HL-60 (cell line): Measurements from ENCODE around the gene YARS2.
A peak's percentile ranks its signal among the peaks of the same experiment; 100 is the strongest.

Experiments
- DNase-seq, 2 experiments: peaks; one replicate each; pipeline ENCODE4 v3.0.0-alpha.2; 2010 to 2020; ENCODE audit warnings: low read depth in 1 of 2, low spot score in 1 of 2
- H3K27ac ChIP-seq: fragments of 250-450 bp; sonication (Bioruptor Pico); replicated peaks from 2 replicates; pipeline ENCODE4 v1.5.1; 2020; ENCODE audit warnings: mild to moderate bottlenecking, moderate library complexity
- H3K27me3 ChIP-seq: fragments of 250-450 bp; sonication (Bioruptor Pico); 2 replicates; pipeline ENCODE4 v1.5.1; 2021; ENCODE audit warnings: mild to moderate bottlenecking, moderate library complexity; ENCODE audit not compliant: insufficient read depth, poor library complexity, severe bottlenecking
- H3K4me3 ChIP-seq: replicated peaks from 2 replicates; pipeline ENCODE4 v1.5.1; 2011; ENCODE audit warnings: mild to moderate bottlenecking, control low read depth, low read length; ENCODE audit not compliant: insufficient read depth
- GABPA ChIP-seq: IDR thresholded peaks from 2 replicates; pipeline ENCODE4 v1.6.1; 2012; ENCODE audit warnings: low read depth
- POLR2AphosphoS5 ChIP-seq: IDR thresholded peaks from 2 replicates; pipeline ENCODE4 v1.6.1; 2012; ENCODE audit warnings: low read depth
- SPI1 ChIP-seq: IDR thresholded peaks from 2 replicates; pipeline ENCODE4 v1.6.1; 2012; ENCODE audit warnings: low read depth, mild to moderate bottlenecking, borderline replicate concordance
- TF ChIP-seq, protein P1 (sequence below): IDR thresholded peaks from one replicate; pipeline ENCODE4 v1.5.1; 2011; ENCODE audit warnings: low read length, control low read depth, inconsistent platforms; ENCODE audit not compliant: insufficient read depth
- TF ChIP-seq, protein P2 (sequence below): IDR thresholded peaks from 2 replicates; pipeline ENCODE4 v1.6.1; 2012; ENCODE audit warnings: low read depth; ENCODE audit not compliant: insufficient replicate concordance

The YARS2 gene

DNA sequence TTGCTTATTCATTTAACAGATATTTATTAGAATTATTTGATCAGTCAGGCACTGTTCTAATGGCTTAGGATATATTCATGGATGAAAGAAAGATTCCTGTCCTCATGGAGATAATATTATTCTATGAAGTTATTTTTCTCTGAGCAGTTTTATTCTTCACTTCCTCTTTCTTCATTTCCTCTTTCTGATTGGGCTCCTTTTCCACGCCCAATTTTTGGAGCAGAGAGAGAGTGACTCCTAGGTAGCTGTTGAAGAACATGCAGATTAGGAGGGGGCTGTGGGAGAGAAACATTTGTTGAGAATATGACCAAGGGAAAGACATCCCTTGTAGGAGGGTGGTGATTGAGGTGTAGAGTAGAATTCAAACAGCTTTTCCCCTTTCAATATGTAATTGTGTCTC, 6.0 kb upstream of the YARS2 start:
- peak in 1 of 2 experiments; percentile 69 for DNase-seq
- H3K27ac ChIP-seq: no peak overlapping the region
- H3K4me3 ChIP-seq: no peak overlapping the region
- H3K27me3 ChIP-seq: peaks cover 5% of the 10 kb centered on the region
- TF ChIP-seq SPI1: peak; percentile 100
- TF ChIP-seq, protein P1, sequence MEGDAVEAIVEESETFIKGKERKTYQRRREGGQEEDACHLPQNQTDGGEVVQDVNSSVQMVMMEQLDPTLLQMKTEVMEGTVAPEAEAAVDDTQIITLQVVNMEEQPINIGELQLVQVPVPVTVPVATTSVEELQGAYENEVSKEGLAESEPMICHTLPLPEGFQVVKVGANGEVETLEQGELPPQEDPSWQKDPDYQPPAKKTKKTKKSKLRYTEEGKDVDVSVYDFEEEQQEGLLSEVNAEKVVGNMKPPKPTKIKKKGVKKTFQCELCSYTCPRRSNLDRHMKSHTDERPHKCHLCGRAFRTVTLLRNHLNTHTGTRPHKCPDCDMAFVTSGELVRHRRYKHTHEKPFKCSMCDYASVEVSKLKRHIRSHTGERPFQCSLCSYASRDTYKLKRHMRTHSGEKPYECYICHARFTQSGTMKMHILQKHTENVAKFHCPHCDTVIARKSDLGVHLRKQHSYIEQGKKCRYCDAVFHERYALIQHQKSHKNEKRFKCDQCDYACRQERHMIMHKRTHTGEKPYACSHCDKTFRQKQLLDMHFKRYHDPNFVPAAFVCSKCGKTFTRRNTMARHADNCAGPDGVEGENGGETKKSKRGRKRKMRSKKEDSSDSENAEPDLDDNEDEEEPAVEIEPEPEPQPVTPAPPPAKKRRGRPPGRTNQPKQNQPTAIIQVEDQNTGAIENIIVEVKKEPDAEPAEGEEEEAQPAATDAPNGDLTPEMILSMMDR: no peak

DNA sequence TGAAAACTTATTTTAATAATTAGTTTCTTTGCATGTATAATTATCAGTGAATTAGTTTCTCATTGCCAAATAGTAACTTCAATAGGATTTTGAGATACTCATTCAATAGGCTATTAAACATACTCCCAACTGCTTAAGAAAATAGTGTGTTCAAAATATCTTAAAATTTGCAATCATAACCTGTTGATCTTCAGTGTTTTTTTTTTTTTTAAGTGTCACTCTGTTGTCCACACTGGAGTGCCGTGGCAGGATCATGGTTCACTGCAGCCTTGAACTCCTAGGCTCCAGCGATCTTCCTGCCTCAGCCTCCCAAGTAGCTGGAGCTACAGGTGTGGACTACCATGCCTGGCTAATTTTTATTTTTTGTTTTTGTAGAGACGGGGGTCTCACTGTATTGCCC, 1.5 kb upstream of the YARS2 start:
- no peak for DNase-seq
- no peaks in the 10 kb centered on the region for H3K27me3 ChIP-seq
- no peak overlapping the region for H3K27ac ChIP-seq
- H3K4me3 ChIP-seq: no peak overlapping the region
- TF ChIP-seq, protein P1: no peak
- TF ChIP-seq, protein P2, sequence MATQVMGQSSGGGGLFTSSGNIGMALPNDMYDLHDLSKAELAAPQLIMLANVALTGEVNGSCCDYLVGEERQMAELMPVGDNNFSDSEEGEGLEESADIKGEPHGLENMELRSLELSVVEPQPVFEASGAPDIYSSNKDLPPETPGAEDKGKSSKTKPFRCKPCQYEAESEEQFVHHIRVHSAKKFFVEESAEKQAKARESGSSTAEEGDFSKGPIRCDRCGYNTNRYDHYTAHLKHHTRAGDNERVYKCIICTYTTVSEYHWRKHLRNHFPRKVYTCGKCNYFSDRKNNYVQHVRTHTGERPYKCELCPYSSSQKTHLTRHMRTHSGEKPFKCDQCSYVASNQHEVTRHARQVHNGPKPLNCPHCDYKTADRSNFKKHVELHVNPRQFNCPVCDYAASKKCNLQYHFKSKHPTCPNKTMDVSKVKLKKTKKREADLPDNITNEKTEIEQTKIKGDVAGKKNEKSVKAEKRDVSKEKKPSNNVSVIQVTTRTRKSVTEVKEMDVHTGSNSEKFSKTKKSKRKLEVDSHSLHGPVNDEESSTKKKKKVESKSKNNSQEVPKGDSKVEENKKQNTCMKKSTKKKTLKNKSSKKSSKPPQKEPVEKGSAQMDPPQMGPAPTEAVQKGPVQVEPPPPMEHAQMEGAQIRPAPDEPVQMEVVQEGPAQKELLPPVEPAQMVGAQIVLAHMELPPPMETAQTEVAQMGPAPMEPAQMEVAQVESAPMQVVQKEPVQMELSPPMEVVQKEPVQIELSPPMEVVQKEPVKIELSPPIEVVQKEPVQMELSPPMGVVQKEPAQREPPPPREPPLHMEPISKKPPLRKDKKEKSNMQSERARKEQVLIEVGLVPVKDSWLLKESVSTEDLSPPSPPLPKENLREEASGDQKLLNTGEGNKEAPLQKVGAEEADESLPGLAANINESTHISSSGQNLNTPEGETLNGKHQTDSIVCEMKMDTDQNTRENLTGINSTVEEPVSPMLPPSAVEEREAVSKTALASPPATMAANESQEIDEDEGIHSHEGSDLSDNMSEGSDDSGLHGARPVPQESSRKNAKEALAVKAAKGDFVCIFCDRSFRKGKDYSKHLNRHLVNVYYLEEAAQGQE: no peak
- TF ChIP-seq GABPA (no peak), POLR2AphosphoS5 (no peak), SPI1 (no peak)

DNA sequence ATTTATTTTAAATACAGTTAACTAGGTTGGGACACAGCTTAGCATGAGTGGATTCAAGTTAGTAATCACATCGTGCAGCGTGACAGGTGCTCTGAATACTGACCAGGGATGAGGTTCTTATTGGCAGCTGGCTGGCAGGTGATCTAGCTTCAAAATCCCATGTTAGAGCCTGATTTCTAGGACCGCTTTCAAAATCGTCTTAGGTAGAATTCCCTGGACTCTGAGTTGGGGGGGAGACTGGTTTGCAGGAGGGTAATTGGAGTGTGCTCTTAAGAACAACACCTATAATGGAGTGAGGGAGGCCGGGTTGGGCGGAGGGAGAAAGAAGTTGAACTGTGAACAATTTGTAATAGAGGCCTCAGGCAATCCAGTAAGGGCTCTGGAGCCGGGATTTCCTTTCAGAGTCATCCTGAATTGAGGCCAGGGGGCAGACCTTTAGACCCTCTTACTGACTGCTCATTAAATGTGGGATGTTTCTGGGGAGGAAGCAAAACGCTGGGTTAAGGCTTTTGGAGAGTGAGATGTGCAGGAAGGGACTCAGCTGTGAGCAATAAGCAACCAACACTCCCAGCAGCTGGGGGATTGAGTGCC, 874 bp upstream of the YARS2 start:
- TF ChIP-seq, protein P2: no peak
- TF ChIP-seq SPI1 (no peak), GABPA (no peak), POLR2AphosphoS5 (no peak)
- TF ChIP-seq, protein P1: no peak
- H3K27ac ChIP-seq: no peak overlapping the region
- H3K4me3 ChIP-seq: no peak overlapping the region
- no peaks in the 10 kb centered on the region for H3K27me3 ChIP-seq
- DNase-seq: no peak

DNA sequence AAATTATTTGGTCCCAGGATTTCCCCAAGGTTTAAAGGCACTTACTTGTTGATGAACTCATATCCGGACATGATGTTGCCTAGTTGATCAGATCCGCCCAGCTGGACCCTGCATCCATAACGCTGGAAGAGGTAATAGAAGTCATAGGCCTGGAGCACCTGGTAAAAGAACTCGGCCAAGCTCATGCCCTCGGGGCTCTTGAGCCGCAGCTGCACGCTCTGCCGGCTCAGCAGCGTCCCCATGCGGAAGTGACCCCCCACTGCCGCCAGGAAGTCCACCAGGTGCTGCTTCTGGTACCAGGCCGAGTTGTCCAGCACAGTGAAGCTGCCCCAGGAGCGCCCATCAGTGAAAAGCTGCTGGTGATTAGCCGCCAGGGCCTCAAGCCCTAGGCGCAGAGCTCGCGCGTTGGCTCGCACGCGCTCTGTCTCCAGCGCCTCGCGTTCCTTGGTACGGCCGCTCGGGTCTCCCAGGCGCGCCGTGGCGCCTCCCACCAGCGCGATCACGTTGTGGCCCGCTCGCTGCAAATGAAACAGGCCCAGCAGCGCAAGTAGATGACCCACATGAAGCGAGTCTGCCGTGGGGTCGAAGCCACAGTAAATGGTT, 545 bp downstream of the YARS2 start:
- DNase-seq: peak; percentile 60 to 83
- peak overlapping the region; percentile 88 for H3K27ac ChIP-seq
- H3K4me3 ChIP-seq: peak overlapping the region; percentile 91
- peak; percentile 34; the same call in 1 of the 2 replicates for TF ChIP-seq POLR2AphosphoS5
- peak; percentile 80; the same call in 1 of the 2 replicates for TF ChIP-seq SPI1
- TF ChIP-seq, protein P2: no peak
- TF ChIP-seq GABPA: peak; percentile 64
- TF ChIP-seq, protein P1: peak; percentile 86
- H3K27me3 ChIP-seq: no peaks in the 10 kb centered on the region
